Left kidney (tissue), 2 donors: Measurements from ENCODE around the gene LRCH4. TPM values are rescaled to one million over a fixed set of nuclear protein-coding genes. Genes with fewer than 3 reads are reported as not detected.

Source experiments
- DNase-seq: peaks from one replicate; pipeline ENCODE4 v3.0.0-alpha.2; 2013
- polyA plus RNA-seq: library from polyadenylated mRNA; unstranded; fragments of 120-200 nt; gene quantifications from one replicate; pipeline ENCODE4 v1.2.1, GENCODE V29; 2013; ENCODE audit not compliant: insufficient read length

LRCH4 gene
- polyA plus RNA-seq, 1 donor = 37.7 TPM

DNA sequence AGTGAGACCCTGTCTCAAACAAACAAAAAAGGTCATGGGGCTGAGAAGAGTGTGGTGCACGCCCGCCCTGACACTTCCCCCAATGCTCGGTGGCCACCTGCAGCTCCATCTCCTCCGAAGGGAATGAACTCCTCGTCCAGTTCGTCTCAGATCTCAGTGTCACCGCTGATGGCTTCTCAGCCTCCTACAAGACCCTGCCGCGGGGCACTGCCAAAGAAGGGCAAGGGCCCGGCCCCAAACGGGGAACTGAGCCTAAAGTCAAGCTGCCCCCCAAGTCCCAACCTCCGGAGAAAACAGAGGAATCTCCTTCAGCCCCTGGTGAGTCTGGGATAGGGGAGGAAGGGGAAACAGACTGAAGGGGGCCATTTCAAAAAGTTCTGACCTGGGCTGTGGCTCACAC, 20.4 kb upstream of the LRCH4 start:
- DNase-seq = no peak

DNA sequence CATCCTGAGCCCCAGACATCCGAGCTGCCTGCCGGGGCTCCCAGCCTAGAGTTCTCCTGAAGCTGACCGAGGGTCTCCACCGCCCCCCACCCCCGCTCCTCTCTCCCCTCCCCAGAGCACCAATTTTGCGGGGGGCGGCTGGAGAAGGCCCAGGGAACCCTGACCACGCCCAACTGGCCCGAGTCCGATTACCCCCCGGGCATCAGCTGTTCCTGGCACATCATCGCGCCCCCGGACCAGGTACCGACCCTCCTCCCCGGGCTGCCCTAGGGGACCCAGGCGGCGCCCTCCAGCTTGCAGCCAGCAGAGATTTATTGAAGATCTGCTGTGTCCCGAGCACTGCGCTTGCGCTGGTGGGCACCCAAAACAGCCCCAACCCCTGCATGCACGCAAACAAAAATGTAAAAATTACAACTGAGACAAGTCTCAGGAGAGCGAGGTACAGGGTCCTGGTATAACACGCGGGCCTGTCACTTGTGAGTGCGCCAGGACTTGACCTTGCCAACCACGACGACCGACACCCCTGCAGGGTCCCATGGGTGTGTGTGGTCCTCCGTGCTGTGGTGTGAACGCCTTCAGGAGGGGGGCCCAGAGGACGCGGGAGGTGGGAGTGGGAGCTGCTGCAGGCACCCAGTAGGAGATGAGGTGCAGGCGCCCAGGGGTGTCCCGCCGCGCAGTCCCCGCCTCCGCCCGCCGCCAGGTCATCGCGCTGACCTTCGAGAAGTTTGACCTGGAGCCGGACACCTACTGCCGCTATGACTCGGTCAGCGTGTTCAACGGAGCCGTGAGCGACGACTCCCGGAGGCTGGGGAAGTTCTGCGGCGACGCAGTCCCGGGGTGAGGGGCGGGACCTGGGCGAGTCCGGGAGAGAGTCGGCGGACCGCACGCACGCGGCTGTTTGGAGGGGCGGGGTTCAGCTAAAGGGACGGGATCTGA, 19.3 kb upstream of the LRCH4 start:
- DNase-seq = no peak

DNA sequence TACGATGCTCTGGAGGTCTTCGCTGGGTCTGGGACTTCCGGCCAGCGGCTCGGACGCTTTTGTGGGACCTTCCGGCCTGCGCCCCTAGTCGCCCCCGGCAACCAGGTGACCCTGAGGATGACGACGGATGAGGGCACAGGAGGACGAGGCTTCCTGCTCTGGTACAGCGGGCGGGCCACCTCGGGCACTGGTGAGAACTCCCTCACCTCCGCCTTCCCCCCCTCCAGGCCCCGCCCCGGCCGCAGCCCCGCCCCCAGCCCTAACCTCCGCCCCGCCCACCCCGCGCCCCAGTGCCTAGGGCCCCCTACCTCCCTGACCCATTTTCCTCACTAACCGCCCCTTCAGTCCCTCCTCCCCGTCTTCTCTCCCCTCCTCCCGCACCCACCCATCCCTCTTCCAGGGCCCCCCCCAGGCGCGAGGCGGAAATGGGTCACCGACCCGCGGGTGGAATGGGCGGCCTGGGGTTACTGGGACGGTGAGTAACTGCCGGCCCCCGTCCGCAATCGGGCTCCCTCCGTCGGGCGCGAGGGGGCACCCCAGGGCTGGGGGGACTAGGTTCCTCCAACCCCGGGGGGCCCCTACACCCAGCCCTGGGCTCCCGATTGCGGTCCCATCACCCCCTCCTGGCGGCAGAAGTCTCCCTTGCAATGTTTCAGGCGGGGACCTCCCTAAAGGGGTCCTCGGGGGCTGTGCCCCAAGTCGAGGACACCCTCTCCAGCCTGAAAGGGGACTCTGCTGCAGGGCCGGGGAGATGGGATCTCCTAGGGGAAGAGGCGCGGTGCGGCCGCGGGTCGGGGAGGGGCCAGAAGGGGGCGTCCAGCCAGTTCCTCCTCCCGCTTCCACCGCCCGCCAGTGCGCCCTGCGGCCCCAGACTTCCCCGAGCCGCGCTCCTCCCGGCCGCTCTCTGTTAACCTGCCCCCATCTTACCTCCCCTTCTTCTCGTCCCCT, 18.4 kb upstream of the LRCH4 start:
- no peak for DNase-seq

DNA sequence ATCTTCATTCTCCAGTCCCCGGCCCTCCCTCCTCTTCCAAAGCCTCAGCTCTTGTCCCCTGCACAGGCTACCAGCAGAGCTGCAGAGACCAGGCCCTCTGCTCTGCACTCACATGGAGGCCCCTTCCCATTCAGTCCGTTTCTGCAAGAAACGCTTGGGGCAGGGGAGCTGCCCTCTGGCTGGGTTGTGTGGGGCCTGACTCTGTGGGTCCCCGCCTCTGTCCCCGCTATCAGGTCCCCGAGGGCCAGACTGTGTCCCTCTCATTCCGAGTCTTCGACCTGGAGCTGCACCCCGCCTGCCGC, 17.7 kb upstream of the LRCH4 start:
- DNase-seq = no peak

DNA sequence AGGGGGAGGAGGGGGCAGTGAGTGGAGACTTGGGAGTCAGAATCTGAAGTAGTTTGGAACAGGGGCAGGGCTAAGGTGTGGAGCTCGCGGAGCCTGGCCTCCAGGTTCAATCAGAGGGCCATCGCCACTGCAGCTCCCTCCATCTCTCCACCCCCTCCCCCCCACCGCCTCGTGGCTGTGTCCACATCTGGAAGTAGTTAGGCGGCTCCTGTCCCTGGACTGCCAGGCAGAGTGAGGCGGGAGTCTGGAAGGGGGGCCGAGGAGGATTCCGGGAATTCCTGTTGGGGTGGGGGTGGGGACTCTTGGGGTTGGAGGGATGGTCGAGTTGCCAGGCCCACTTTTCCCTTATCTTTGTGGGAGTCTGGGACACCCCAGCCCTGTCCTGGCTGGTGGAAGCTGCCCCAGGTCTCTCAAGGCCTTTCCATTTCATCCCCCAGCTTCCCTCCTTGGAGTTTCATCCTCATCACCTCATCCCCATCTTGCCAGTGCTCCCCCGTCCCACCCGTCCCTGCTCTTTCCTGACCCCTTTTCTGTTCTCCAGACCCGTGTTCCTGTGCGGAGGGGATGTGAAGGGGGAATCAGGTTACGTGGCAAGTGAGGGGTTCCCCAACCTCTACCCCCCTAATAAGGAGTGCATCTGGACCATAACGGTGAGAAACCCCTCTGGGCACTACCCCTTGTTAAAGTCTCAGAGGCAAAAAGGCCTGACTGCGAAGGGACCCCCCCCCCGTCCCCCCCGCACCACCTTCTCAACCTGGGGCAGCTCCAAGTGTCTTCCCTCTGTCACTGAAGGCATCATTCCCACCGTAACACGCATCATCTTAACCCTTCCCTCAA, 17.2 kb upstream of the LRCH4 start:
- DNase-seq = no peak

DNA sequence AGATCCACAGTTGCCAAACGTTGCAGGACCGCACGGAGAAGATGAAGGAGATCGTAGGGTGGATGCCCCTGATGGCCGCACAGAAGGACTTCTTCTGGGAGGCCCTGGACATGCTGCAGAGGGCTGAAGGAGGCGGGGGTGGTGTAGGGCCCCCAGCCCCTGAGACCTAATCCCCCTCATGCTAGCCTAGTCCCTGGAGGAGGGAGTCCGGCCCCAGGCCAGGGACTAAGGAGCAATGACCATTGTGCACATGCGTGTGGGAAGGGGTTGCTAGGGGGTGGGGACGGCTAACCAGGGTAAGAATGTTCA, 14.8 kb upstream of the LRCH4 start:
- no peak for DNase-seq

DNA sequence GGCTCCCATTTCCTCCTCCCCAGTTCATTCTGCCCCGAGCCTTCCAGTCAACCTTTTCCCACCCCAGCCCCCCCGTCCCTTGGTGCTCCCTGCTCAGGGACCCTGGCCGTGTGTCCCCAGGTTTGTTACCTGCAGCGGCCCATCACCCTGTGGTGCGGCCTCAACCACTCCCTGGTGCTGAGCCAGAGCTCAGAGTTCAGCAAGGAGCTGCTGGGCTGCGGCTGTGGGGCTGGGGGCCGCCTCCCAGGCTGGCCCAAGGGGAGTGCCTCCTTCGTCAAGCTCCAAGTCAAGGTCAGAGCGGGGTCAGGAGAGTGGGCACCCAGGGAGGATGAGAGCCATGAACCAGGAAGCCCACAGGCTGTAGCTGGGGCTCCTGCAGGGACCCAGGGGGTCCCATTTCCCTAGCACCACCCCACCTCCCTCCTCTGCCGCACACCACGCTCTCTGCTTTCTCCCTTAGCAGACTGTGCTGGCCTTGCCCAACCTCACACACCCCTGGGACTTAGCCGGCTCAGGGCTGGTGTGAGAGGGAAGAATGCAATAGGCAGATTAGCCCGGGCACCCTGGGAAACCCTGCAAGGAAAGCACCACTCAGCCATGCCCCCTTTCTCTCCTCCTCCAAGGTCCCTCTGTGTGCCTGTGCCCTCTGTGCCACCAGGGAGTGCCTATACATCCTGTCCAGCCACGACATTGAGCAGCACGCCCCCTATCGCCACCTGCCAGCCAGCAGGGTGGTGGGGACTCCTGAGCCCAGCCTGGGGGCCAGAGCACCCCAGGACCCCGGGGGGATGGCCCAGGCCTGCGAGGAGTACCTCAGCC, 14.2 kb upstream of the LRCH4 start:
- DNase-seq = no peak

DNA sequence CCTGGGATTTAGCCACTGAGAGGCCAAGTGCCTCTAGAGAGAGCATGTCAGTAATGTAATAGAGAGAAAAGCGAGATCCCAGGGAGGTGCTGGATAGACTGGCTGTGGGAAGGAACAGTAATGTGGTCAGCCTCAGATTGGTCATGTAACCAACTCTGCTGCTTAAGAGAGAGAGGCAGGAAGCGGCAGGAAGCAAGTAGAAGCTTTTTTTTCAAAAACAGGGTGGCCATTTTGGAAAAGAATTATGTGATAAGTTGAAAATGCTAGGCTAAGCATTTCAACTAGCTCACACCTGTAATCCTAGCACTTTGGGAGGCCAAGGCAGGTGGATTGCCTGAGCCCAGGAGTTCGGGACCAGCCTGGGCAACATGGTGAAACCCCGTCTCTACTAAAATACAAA, 12.5 kb upstream of the LRCH4 start:
- DNase-seq = no peak

DNA sequence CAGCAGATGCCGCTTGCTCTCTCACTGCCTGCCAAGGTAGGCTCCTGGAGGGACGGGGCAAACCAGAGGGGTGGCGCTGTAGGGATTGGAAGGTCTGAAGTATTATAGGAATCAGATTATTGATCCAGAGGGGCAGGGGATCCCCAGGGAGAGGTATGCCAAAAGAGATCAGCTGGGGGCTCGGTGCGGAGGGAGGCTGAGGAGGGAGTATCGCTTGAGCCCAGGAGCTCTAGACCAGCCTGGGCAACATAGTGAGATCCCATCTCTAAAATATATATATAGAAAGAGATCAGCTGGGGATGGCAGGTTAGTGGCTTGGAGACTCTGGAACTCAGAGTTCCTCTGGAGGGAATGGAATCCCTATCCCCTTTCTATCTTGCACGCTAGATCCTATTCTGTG, 9.3 kb upstream of the LRCH4 start:
- no peak for DNase-seq

DNA sequence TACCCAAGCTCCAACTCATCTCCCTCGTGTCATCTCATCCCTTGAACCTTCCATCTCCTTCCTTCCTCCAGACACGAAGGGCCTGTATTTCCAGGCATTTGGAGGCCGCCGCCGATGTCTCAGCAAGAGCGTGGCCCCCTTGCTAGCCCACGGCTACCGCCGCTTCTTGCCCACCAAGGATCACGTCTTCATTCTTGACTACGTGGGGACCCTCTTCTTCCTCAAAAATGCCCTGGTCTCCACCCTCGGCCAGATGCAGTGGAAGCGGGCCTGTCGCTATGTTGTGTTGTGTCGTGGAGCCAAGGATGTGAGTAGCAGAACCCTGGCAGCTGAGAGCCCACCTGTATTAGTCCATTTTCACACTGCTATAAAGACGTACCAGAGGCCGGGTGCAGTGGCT, 5.7 kb upstream of the LRCH4 start:
- DNase-seq = no peak

DNA sequence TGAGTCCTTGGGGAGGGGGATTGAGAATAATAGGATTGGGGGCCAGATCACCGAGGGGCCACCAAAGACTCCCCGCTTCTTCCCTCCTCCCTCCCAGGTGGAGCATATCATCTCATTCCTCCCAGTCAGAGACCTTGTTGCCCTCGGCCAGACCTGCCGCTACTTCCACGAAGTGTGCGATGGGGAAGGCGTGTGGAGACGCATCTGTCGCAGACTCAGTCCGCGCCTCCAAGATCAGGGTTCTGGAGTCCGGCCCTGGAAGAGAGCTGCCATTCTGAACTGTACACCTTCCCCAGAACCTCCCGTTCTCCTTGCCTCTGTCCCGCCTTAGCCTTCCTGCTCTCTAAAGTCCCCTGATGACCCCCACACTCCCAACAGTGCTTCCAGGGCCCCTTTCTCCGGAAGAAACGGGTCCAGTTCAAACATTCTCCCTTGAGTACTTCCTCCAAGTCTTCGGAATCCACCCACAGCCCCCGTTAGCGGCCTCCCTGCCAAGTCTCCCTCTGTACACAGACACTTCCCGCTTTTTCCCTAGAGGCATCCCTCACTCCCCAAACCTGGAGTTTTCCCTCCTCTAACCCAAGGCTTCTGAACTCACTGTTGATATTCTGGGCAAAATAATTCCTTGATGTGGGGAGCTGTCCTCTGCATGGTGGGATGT, 4.3 kb upstream of the LRCH4 start:
- no peak for DNase-seq

DNA sequence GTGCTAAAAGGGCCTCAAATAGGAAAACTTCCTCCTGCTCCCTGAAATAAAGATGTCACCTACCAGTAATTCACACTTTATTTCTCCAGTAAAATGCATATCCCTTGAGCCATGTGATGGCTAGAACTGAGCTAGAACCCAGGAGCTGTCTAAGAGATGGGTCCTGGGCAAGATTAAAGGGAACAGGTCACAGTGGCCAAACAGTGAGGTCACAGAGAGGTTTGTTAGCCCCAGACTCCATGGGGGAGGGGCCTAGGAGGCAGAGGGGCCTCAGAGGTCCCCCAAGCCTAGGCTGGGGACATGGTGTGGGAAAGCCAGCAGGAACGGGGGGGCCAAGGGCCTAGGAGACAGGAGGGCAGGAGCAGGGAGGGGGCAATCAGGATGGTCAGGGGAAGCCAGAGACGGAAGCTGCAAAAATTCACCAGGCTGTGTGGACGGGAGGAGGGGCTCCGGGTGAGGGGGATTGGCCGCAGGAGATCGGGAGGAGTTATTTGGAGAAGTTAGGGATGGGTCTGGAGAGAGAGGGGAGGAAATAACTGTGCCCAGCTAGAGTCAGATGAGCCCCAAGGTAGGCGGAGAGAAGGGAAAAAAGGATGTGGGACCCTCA, 3.5 kb upstream of the LRCH4 start:
- DNase-seq = no peak

DNA sequence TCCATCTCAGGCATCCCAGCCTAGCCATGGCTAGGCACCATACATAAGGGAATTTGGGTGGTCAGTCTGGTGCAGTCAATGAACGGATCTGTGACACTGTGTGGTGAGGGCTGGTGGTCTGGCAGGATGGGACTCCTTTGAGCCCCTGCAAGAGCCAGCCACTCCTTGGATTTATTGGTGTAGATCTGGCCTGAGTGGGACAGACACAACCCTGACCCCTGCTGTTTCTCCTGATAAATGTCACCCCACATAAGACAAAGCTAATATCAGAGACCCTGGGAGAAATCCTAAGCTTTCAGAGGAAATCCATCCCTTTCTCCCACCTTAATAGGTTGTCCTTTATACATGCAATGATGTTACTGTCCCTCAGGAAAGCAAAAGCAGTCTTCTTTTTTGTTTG, 2.5 kb upstream of the LRCH4 start:
- no peak for DNase-seq

DNA sequence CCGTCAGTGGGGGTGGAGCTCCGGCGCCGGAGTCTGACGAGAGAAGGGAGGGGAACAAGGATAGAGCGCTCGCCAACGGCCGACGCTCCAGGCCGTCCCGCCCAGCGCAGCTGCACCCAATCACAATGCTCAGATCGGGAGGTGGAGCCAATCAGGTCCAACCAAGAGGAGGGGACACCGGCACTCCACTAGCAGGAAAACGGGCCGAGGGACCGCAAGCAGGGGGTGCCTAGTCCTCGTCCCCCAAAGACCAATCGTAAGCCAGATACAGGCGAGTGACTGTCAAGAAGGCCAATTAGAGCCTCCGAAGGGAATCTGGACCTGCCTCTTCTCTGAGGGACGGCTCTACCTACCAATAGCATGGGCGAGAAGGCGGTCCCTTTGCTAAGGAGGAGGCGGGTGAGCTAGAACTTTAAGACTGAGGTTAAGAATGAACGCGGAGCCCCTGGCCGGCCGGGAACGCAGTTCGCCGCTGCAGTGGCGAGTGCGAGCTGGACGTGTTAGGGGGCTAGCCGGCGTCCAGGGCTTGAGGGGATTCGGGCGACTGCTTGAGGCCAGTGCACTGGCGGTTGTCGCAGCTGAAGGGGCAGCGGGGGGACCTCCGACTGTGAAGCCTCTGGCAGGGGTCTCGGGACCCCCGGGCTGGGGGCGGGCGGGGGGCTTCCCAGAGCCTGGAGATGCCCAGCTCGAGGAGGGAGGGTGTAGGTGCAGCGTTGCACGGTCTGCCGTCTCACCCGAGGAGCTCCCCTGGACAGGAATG, 517 bp upstream of the LRCH4 start, which contains the start of gene FBXO24:
TSS of gene FBXO24 (plus strand) at position 63 of the 760 bp plus-strand sequence. CDS start at position 361, 298 bp downstream.
- DNase-seq = peak; percentile 99

DNA sequence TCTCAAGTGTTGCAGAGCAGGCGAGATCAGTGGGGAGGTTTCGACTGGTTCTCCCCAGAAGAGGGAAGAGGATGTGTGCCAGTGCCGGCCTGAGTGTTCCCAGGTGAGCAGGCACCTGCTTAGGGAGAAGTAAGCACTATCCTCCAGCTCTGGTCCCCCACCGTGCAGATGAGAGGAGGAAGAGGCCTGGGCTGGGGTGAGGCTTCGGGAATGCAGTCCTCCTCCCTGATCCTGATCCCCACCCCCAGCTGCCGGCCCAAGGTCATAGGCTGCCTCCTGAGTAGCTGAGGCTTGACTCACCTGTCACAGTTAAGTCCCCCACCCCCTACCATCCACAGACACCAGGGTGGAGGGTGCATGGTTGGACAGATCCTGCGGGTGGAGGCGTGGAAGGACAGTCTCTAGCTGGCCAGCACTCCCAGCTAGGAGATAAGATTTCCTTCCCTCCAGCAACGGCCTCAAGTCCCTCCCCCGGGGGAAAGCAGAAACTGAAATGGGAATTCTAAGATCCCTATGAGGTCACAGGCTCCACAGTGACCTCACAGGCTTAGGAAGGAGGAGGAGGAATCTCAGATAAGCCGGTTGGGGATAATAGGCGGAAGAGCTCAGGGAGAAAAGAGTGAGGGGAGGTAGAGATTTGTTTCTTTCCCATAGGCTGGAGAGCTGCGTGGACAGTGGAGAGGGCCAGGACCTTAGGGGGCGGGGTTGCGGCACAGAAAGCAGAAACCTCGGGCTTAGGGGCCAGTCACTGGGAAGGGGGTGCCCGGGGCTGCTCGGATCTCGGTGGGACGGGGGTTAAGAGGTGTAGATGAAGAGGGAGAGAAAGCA, 1.0 kb downstream of the LRCH4 start:
- no peak for DNase-seq

DNA sequence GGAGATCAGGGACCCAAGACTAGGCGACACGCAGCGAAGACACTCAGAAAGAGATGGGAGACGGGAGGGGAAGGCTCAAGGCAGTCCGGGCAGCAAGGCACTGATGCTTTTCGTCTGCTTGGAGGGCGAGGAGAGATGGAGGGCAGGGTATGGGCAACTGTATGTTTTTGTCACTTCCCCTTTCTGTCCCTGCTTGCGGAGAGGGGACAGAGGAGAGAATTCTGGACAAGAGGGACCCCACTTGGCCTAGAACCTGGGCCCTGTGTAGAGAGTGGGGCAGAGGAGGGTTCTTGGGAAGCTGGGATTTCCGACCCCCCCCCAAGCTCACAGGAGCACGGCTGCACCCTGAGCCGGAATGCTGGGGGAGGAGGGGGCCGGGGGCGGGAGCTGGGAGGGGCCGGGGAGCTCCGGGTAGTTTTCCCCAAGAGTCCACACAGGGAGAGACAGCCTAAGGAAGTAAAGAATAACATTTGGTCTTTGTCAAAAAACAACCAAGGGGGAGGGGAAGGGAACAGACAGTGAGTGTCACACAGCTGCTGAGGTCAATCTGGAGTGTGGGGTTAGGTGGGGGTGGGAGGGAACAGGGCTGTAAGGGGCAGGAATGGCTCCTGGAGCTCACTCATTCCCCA, 1.8 kb downstream of the LRCH4 start:
- no peak for DNase-seq

DNA sequence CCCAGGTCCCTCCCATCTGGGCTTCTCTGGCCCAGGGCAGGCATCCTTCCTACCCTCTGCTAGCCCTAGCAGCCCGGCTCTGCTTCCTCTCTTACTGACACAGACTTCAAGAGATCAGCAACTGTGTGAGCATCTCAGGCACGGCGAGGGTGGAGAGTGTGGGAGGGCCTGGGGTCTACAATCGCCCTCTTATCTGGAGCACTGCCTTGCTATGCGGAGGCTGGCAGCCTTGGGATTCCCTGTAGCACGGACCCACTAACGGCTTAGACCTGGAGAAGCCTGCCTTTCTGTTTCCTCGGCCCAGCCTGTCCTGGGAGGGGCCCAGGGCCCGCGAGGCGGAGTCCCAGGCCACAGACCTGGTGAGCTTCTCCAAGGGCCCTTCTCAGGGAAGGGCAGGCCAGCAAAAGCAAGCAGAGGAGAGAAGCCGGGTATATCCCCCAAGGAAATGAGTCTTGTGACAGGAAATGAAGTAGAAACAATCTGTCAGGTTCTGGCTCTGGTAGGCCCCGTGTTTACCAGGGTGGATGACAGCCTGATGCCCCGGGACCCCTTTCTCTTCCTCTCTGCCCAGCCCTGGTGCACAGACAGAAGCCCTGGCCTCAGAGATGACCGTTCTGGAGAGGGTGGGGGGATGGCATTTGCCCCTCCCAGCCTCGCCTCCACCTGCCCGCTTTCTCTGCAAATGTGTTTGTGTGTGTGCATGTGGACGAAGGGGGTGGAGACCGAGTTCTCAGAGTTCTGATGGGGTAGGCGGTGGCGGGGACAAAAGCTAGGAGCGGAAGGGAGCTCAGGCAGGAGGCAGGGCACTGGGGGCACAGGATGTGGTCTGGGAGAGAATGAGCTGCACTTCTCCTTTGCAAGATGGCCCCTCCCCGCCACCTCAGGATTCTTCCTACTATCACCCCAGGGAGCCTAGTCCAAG, 2.5 kb downstream of the LRCH4 start:
- DNase-seq = no peak
